ENCODE measurements around the gene THAP6.
A peak's percentile ranks its signal among the peaks of the same experiment; 100 is the strongest.
"Not testable (repeated sequence)": the region's sequence is repeated elsewhere in the genome, so short reads cannot be mapped to it uniquely, and the experiment has no call there.

The THAP6 gene

GRCh38 chr4:75514131-75514948 is at the start of gene THAP6, which contains the start of gene RCHY1:
Gene THAP6, plus strand, starts transcription at chr4:75514473. Its CDS starts 980 bp downstream, at chr4:75515453.
Gene RCHY1, minus strand, starts transcription at chr4:75514403. Its CDS starts 117 bp downstream, at chr4:75514286.
- peak; percentile 97 for DNase-seq

- no peak for DNase-seq
Measured at GRCh38 chr4:75469896-75470295, 44.4 kb upstream of the THAP6 start.

GRCh38 chr4:75470738-75471137 is 43.5 kb upstream of the THAP6 start:
- DNase-seq: no peak

GRCh38 chr4:75477201-75477600 is 37.1 kb upstream of the THAP6 start:
- no peak for DNase-seq

- no peak for DNase-seq
Measured at GRCh38 chr4:75484190-75484589, 30.1 kb upstream of the THAP6 start.

GRCh38 chr4:75490155-75490554 is 24.1 kb upstream of the THAP6 start:
- DNase-seq: no peak

GRCh38 chr4:75494563-75494962 is 19.7 kb upstream of the THAP6 start:
- DNase-seq: no peak

GRCh38 chr4:75495476-75495875 is 18.8 kb upstream of the THAP6 start:
- no peak for DNase-seq

GRCh38 chr4:75496406-75496805 is 17.9 kb upstream of the THAP6 start:
- no peak for DNase-seq

GRCh38 chr4:75497133-75497532 is 17.1 kb upstream of the THAP6 start:
- no peak for DNase-seq

- no peak for DNase-seq
Measured at GRCh38 chr4:75498041-75498440, 16.2 kb upstream of the THAP6 start.

GRCh38 chr4:75499900-75500299 is 14.4 kb upstream of the THAP6 start:
- no peak for DNase-seq

GRCh38 chr4:75502671-75503070 is 11.6 kb upstream of the THAP6 start:
- DNase-seq: no peak

GRCh38 chr4:75505630-75506029 is 8.6 kb upstream of the THAP6 start:
- DNase-seq: no peak

- DNase-seq: not testable (repeated sequence)
Measured at GRCh38 chr4:75509592-75509991, 4.7 kb upstream of the THAP6 start.

- DNase-seq: no peak
Measured at GRCh38 chr4:75511841-75512240, 2.4 kb upstream of the THAP6 start.

GRCh38 chr4:75512386-75513211 is 1.7 kb upstream of the THAP6 start:
- DNase-seq: no peak

- no peak for DNase-seq
Measured at GRCh38 chr4:75513526-75514130, 645 bp upstream of the THAP6 start.

- peak; percentile 20 for DNase-seq
Measured at GRCh38 chr4:75514949-75515612, 808 bp downstream of the THAP6 start.

GRCh38 chr4:75516144-75516543 is 1.9 kb downstream of the THAP6 start:
- DNase-seq: no peak

GRCh38 chr4:75519452-75519851 is 5.2 kb downstream of the THAP6 start:
- not testable (repeated sequence) for DNase-seq

GRCh38 chr4:75525086-75525485 is 10.8 kb downstream of the THAP6 start:
- DNase-seq: no peak

GRCh38 chr4:75525910-75526309 is 11.6 kb downstream of the THAP6 start:
- DNase-seq: no peak

Measured in femur (tissue), 1 donor.